Spleen (tissue), 7 donors: ENCODE data around the gene RNF39.

Experiments
- CTCF ChIP-seq, 11 experiments: fragments of 200-600 bp in 7 of 11; fragments of 450-650 bp in 4 of 11; sonication (generic) in 4 of 11; IDR thresholded peaks in 8 of 11; conservative IDR thresholded peaks in 3 of 11; 1 replicate in 7 of 11; 2 replicates in 4 of 11; pipeline versions ENCODE4 v1.4.0 to v1.8.0; 2016 to 2021; ENCODE audit warnings: antibody characterized with exemption in 11 of 11, inconsistent platforms in 4 of 11, mild to moderate bottlenecking in 1 of 11
- POLR2A ChIP-seq, 3 donors: fragments of 450-650 bp; IDR thresholded peaks; one replicate each; pipeline ENCODE4 v1.5.1; 2017; ENCODE audit warnings: antibody characterized with exemption in 3 of 3, mild to moderate bottlenecking in 1 of 3
- donor health status: DM: no; HTN: no; CAD: no; lungs with moderate emphysema.
- donor health status: DM: no; HTN: no; CAD: no.
- donor health status: DM: no; HTN: no; CAD: no.

- TF ChIP-seq CTCF (IDR thresholded peaks at IDR 0.05 in 8 of 11, conservative IDR thresholded peaks at IDR 0.05 in 3 of 11) (no peak), POLR2A (IDR thresholded peaks at IDR 0.05) (no peak)
Observed at GRCh38 chr6:30103872-30104179, 28.3 kb upstream of the RNF39 start.
